Measurements from ENCODE around the gene KNDC1.

DNA sequence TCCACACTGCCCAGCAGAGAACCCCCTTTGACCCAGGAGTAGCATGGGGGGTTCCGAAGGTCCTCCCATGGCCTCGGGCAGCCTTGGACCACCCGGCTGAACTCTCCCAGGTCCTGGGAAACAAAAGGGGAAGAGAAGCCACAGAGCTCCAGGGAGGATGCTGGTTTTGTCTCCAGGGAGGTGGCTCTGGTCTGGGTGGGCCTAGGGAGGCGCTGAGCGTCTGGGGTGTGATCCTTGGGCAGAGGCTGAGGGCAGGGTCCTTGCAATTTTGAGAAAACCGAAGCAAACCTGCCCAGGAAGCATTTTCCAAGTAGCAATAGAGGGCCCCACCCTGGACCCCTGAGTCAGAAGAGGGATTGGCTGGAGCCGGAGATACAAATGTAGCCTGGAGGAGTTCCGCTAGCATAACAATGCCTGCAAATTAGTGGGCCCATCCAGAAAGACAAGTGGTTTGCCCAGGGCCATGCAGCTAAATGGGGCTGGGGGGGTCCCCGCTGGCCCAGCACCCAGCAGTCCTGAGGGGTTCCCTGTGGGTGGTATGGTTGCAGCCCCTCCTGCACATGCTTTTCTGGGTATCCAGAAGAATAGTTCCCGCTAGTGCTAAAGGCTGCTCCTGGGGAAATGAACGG lies 72.0 kb downstream of the KNDC1 start:
- TF ChIP-seq PKNOX1 (IDR thresholded peaks at IDR 0.05) (no peak), ELF4 (IDR thresholded peaks at IDR 0.05) (no peak), L3MBTL2 (conservative IDR thresholded peaks at IDR 0.05) (no peak), TARDBP (IDR thresholded peaks at IDR 0.05) (no peak), HDGF (IDR thresholded peaks at IDR 0.05; ENCODE audit: borderline replicate concordance) (no peak)

All from HEK293T (cell line).